HepG2 (cell line): Measurements from ENCODE around the gene PSMG4. TPM values are rescaled to one million over a fixed set of nuclear protein-coding genes. Genes with fewer than 3 reads are reported as not detected.

ENCODE experiments used
- ELF3 ChIP-seq: IDR thresholded peaks from 2 replicates; pipeline ENCODE4 v1.6.1; 2016; ENCODE audit warnings: missing genetic modification reagents, missing compliant biosample characterization
- JUNB ChIP-seq: sonication (generic); formaldehyde crosslinking; IDR thresholded peaks from 2 replicates; pipeline ENCODE4 v1.8.0; 2022; ENCODE audit warnings: missing genetic modification reagents, mild to moderate bottlenecking, borderline replicate concordance
- LCORL ChIP-seq, 2 experiments: fragments of 450-650 bp in 1 of 2; sonication (generic) in 1 of 2; formaldehyde crosslinking in 1 of 2; IDR thresholded peaks; 2 replicates each; pipeline versions ENCODE4 v1.5.0 to v1.6.1; 2017 to 2020; ENCODE audit warnings: antibody characterized with exemption in 1 of 2, missing genetic modification reagents in 1 of 2
- RBM39 ChIP-seq: fragments of 200-400 bp; formaldehyde crosslinking; IDR thresholded peaks from one replicate; pipeline ENCODE4 v1.6.1; 2018; ENCODE audit warnings: antibody characterized with exemption, mild to moderate bottlenecking, low read depth, low read length; ENCODE audit not compliant: poor library complexity, severe bottlenecking
- RNF2 ChIP-seq: fragments of 450-650 bp; conservative IDR thresholded peaks from 2 replicates; pipeline ENCODE4 v1.6.1; 2016; ENCODE audit warnings: low read depth
- RXRB ChIP-seq: IDR thresholded peaks from 2 replicates; pipeline ENCODE4 v1.6.1; 2016; ENCODE audit warnings: borderline replicate concordance, missing genetic modification reagents, missing compliant biosample characterization
- SRSF1 ChIP-seq: fragments of 200-400 bp; formaldehyde crosslinking; optimal IDR thresholded peaks from 2 replicates; pipeline ENCODE3; 2017; ENCODE audit warnings: mild to moderate bottlenecking, low read depth, low read length, moderate library complexity
- THAP11 ChIP-seq: IDR thresholded peaks from 2 replicates; pipeline ENCODE4 v1.6.1; 2016; ENCODE audit warnings: missing biosample characterization, missing genetic modification reagents
- polyA plus RNA-seq, 8 experiments: library from polyadenylated mRNA; depleted of rRNA in 3 of 8; stranded (reverse) in 7 of 8; unstranded in 1 of 8; fragments of >200 nt; fragmentation: Illumina TruSeq in 4 of 8; extraction: Trizol in 4 of 8; gene quantifications; 2 replicates each; pipeline versions ENCODE4 v1.2.1 to v1.2.3, GENCODE V29; 2011 to 2016; ENCODE audit warnings: low read depth in 4 of 8, missing spikeins in 1 of 8, mixed read lengths in 1 of 8; ENCODE audit not compliant: insufficient read depth in 1 of 8
- total RNA-seq, 5 experiments: library from RNA; depleted of rRNA; stranded (reverse); fragments of >200 nt; fragmentation: Illumina TruSeq; extraction: Trizol; gene quantifications; 2 replicates each; pipeline ENCODE4 v1.2.3, GENCODE V29; 2016; ENCODE audit warnings: low read depth in 1 of 5
- TF ChIP-seq, protein P1 (sequence below): sonication (generic); formaldehyde crosslinking; IDR thresholded peaks from 2 replicates; pipeline ENCODE4 v1.4.0; 2020; ENCODE audit warnings: missing genetic modification reagents
- TF ChIP-seq, protein P2 (sequence below), 2 experiments: fragments of 450-650 bp in 1 of 2; sonication (generic) in 1 of 2; formaldehyde crosslinking in 1 of 2; IDR thresholded peaks; 2 replicates each; pipeline versions ENCODE4 v1.6.1 to v1.8.0; 2016 to 2022; ENCODE audit warnings: antibody characterized with exemption in 1 of 2, mild to moderate bottlenecking in 1 of 2, missing genetic modification reagents in 1 of 2
- TF ChIP-seq, protein P3 (sequence below): sonication (generic); formaldehyde crosslinking; IDR thresholded peaks from 2 replicates; pipeline ENCODE4 v1.8.1; 2023; ENCODE audit warnings: missing genetic modification reagents, inconsistent platforms, borderline replicate concordance
- TF ChIP-seq, protein P4 (sequence below): sonication (generic); formaldehyde crosslinking; IDR thresholded peaks from 2 replicates; pipeline ENCODE4 v1.5.1; 2020; ENCODE audit warnings: missing genetic modification reagents, mild to moderate bottlenecking, borderline replicate concordance

PSMG4 gene
- total and polyA plus RNA-seq, 2 of the 13 experiments (the other 11 are each of a cell fraction or from before 2014, with no cell fraction given), result 28.5 to 32.8 TPM

DNA sequence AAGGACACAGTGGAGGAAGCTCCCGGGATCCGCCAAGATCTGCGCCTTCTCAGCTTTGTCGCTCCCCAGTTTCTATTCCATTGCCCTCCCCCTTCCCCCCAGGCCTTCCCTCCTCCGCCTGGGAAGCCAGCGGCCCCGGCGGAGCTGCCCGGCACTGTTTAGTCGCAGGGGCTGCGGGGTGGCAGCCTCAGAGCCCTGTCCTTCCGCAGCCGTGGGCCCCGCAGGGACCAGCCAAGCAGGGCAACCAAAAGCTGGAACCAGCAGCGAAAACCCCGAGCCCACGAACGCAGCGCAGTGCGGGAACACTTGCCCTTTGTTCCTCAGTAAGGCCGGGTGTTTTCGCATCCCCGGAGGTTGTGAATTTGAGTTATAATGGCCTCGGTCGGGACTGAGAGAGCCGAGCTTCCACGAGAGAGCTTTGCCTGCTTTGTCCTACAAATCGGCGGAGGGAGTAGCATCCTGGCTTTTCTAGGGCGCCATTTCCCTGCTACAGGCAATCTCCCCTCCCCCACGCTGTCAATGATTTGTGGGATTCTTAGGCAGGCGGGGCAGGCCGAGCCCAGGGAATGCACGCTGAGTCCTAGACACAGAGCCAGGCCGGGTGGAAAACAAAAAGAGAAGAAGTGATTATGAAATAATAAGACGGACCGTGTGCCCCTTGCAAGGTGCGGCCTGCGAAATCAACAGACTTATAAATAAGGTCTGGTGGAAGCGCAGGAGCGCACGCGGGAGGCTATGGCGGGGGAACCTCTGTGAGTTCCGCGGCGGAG lies 27.3 kb upstream of the PSMG4 start (continued):
- TF ChIP-seq, protein P1, sequence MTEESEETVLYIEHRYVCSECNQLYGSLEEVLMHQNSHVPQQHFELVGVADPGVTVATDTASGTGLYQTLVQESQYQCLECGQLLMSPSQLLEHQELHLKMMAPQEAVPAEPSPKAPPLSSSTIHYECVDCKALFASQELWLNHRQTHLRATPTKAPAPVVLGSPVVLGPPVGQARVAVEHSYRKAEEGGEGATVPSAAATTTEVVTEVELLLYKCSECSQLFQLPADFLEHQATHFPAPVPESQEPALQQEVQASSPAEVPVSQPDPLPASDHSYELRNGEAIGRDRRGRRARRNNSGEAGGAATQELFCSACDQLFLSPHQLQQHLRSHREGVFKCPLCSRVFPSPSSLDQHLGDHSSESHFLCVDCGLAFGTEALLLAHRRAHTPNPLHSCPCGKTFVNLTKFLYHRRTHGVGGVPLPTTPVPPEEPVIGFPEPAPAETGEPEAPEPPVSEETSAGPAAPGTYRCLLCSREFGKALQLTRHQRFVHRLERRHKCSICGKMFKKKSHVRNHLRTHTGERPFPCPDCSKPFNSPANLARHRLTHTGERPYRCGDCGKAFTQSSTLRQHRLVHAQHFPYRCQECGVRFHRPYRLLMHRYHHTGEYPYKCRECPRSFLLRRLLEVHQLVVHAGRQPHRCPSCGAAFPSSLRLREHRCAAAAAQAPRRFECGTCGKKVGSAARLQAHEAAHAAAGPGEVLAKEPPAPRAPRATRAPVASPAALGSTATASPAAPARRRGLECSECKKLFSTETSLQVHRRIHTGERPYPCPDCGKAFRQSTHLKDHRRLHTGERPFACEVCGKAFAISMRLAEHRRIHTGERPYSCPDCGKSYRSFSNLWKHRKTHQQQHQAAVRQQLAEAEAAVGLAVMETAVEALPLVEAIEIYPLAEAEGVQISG, result peak; percentile 69; the same call in 1 of the 2 replicates
- TF ChIP-seq RBM39 (peak; percentile 36), JUNB (CRISPR knock-in tag) (peak; percentile 42; the same call in 1 of the 2 replicates), RXRB (CRISPR knock-in tag) (peak; percentile 69), RNF2 (peak; percentile 83), SRSF1 (peak; percentile 76), ELF3 (peak; percentile 53; the same call in 1 of the 2 replicates), THAP11 (peak; percentile 67; the same call in 1 of the 2 replicates), LCORL (IDR thresholded peaks at IDR 0.05) (no peak), LCORL (CRISPR knock-in tag; IDR thresholded peaks at IDR 0.05) (peak; percentile 91)
- TF ChIP-seq, protein P2, sequence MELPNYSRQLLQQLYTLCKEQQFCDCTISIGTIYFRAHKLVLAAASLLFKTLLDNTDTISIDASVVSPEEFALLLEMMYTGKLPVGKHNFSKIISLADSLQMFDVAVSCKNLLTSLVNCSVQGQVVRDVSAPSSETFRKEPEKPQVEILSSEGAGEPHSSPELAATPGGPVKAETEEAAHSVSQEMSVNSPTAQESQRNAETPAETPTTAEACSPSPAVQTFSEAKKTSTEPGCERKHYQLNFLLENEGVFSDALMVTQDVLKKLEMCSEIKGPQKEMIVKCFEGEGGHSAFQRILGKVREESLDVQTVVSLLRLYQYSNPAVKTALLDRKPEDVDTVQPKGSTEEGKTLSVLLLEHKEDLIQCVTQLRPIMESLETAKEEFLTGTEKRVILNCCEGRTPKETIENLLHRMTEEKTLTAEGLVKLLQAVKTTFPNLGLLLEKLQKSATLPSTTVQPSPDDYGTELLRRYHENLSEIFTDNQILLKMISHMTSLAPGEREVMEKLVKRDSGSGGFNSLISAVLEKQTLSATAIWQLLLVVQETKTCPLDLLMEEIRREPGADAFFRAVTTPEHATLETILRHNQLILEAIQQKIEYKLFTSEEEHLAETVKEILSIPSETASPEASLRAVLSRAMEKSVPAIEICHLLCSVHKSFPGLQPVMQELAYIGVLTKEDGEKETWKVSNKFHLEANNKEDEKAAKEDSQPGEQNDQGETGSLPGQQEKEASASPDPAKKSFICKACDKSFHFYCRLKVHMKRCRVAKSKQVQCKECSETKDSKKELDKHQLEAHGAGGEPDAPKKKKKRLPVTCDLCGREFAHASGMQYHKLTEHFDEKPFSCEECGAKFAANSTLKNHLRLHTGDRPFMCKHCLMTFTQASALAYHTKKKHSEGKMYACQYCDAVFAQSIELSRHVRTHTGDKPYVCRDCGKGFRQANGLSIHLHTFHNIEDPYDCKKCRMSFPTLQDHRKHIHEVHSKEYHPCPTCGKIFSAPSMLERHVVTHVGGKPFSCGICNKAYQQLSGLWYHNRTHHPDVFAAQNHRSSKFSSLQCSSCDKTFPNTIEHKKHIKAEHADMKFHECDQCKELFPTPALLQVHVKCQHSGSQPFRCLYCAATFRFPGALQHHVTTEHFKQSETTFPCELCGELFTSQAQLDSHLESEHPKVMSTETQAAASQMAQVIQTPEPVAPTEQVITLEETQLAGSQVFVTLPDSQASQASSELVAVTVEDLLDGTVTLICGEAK (IDR thresholded peaks at IDR 0.05), result no peak
- TF ChIP-seq, protein P2 (CRISPR knock-in tag; IDR thresholded peaks at IDR 0.05), result peak; percentile 63; the same call in 1 of the 2 replicates
- TF ChIP-seq, protein P3, sequence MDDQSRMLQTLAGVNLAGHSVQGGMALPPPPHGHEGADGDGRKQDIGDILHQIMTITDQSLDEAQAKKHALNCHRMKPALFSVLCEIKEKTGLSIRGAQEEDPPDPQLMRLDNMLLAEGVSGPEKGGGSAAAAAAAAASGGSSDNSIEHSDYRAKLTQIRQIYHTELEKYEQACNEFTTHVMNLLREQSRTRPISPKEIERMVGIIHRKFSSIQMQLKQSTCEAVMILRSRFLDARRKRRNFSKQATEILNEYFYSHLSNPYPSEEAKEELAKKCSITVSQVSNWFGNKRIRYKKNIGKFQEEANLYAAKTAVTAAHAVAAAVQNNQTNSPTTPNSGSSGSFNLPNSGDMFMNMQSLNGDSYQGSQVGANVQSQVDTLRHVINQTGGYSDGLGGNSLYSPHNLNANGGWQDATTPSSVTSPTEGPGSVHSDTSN, result no peak
- TF ChIP-seq, protein P4, sequence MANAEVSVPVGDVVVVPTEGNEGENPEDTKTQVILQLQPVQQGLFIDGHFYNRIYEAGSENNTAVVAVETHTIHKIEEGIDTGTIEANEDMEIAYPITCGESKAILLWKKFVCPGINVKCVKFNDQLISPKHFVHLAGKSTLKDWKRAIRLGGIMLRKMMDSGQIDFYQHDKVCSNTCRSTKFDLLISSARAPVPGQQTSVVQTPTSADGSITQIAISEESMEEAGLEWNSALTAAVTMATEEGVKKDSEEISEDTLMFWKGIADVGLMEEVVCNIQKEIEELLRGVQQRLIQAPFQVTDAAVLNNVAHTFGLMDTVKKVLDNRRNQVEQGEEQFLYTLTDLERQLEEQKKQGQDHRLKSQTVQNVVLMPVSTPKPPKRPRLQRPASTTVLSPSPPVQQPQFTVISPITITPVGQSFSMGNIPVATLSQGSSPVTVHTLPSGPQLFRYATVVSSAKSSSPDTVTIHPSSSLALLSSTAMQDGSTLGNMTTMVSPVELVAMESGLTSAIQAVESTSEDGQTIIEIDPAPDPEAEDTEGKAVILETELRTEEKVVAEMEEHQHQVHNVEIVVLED (CRISPR knock-in tag), result 0 out of 2 replicates have a peak, but pooled peaks have one; percentile 29
